HG02840 (cell line): ENCODE results near the gene CALHM6.
A peak's percentile ranks its signal among the peaks of the same experiment; 100 is the strongest.

Source experiments
- ATAC-seq: cut with Tn5 transposase; IDR thresholded peaks from one replicate; pipeline ENCODE4 v1.9.1; 2021; ENCODE audit warnings: mild to moderate bottlenecking, moderate library complexity, moderate number of reproducible peaks; ENCODE audit not compliant: unreplicated experiment, low FRiP score

Gene CALHM6

GRCh38 chr6:116444575-116444974 lies 16.6 kb upstream of the CALHM6 start:
- ATAC-seq = no peak

- no peak for ATAC-seq
Observed at GRCh38 chr6:116445102-116445501, 16.1 kb upstream of the CALHM6 start.

- no peak for ATAC-seq
Observed at GRCh38 chr6:116446399-116446798, 14.8 kb upstream of the CALHM6 start.

- no peak for ATAC-seq
Observed at GRCh38 chr6:116447052-116447451, 14.1 kb upstream of the CALHM6 start.

GRCh38 chr6:116447496-116448011 lies 13.6 kb upstream of the CALHM6 start:
- no peak for ATAC-seq

GRCh38 chr6:116449565-116449964 lies 11.6 kb upstream of the CALHM6 start:
- ATAC-seq = no peak

- no peak for ATAC-seq
Observed at GRCh38 chr6:116450185-116450710, 10.9 kb upstream of the CALHM6 start.

- ATAC-seq = peak; percentile 84
Observed at GRCh38 chr6:116450769-116451740, 10.1 kb upstream of the CALHM6 start.

- no peak for ATAC-seq
Observed at GRCh38 chr6:116451916-116452315, 9.3 kb upstream of the CALHM6 start.

- ATAC-seq = no peak
Observed at GRCh38 chr6:116452531-116452930, 8.6 kb upstream of the CALHM6 start.

GRCh38 chr6:116456106-116456505 lies 5.1 kb upstream of the CALHM6 start:
- ATAC-seq = no peak

- no peak for ATAC-seq
Observed at GRCh38 chr6:116456927-116457326, 4.2 kb upstream of the CALHM6 start.

GRCh38 chr6:116458264-116458663 lies 2.9 kb upstream of the CALHM6 start:
- no peak for ATAC-seq

GRCh38 chr6:116459927-116460326 lies 1.2 kb upstream of the CALHM6 start:
- no peak for ATAC-seq

GRCh38 chr6:116461932-116462885 lies 1.0 kb downstream of the CALHM6 start:
- peak; percentile 81 for ATAC-seq

GRCh38 chr6:116463301-116463700 lies 2.1 kb downstream of the CALHM6 start:
- ATAC-seq = no peak

- no peak for ATAC-seq
Observed at GRCh38 chr6:116465246-116465645, 4.1 kb downstream of the CALHM6 start.

- no peak for ATAC-seq
Observed at GRCh38 chr6:116467096-116467495, 5.9 kb downstream of the CALHM6 start.

- ATAC-seq = no peak
Observed at GRCh38 chr6:116467514-116467913, 6.3 kb downstream of the CALHM6 start.

GRCh38 chr6:116468293-116468692 lies 7.1 kb downstream of the CALHM6 start:
- no peak for ATAC-seq

GRCh38 chr6:116471531-116471930 lies 10.4 kb downstream of the CALHM6 start:
- no peak for ATAC-seq
